DOHH2 (cell line): ENCODE measurements around the gene CCR6.

Source experiments
- H3F3A ChIP-seq: fragments of 200-600 bp; sonication (generic), shearing (Covaris generic); 2 replicates; pipeline ENCODE4 v1.6.0; 2016; ENCODE audit warnings: antibody characterized with exemption, mild to moderate bottlenecking; ENCODE audit not compliant: control insufficient read depth, insufficient read depth
- H3K27ac ChIP-seq: fragments of 200-600 bp; sonication (generic); 2 replicates; pipeline ENCODE4 v1.5.1; 2014; ENCODE audit warnings: low read depth, mild to moderate bottlenecking, low read length, moderate library complexity
- H3K27me3 ChIP-seq: fragments of 200-600 bp; sonication (generic); 2 replicates; pipeline ENCODE4 v1.6.1; 2014; ENCODE audit warnings: mild to moderate bottlenecking, low read length, mixed read lengths; ENCODE audit not compliant: control insufficient read depth
- H3K36me3 ChIP-seq: fragments of 200-600 bp; sonication (generic); 2 replicates; pipeline ENCODE4 v1.6.1; 2014; ENCODE audit warnings: mild to moderate bottlenecking, low read length, moderate library complexity, mixed read lengths; ENCODE audit not compliant: control insufficient read depth
- H3K4me1 ChIP-seq: fragments of 200-600 bp; sonication (generic); 2 replicates; pipeline ENCODE4 v1.6.1; 2014; ENCODE audit warnings: mild to moderate bottlenecking, low read length, mixed read lengths; ENCODE audit not compliant: control insufficient read depth
- H3K4me2 ChIP-seq: fragments of 200-600 bp; sonication (generic); 2 replicates; pipeline ENCODE4 v1.6.0; 2014; ENCODE audit warnings: mild to moderate bottlenecking, low read length, moderate library complexity
- H3K4me3 ChIP-seq: fragments of 200-600 bp; sonication (generic); 2 replicates; pipeline ENCODE4 v1.5.1; 2014; ENCODE audit warnings: mild to moderate bottlenecking, low read length, mixed read lengths
- H3K79me2 ChIP-seq: fragments of 200-600 bp; sonication (generic); 2 replicates; pipeline ENCODE4 v1.6.1; 2014; ENCODE audit warnings: mild to moderate bottlenecking, low read length, mixed read lengths; ENCODE audit not compliant: control insufficient read depth
- H3K9me2 ChIP-seq: fragments of 200-600 bp; sonication (generic); replicated peaks from 2 replicates; pipeline ENCODE4 v1.6.1; 2014; ENCODE audit warnings: mild to moderate bottlenecking, low read length, mixed read lengths; ENCODE audit not compliant: control insufficient read depth
- H3K9me3 ChIP-seq: fragments of 200-600 bp; sonication (generic); 2 replicates; pipeline ENCODE4 v1.6.1; 2014; ENCODE audit warnings: antibody characterized with exemption, low read length, mixed read lengths; ENCODE audit not compliant: control insufficient read depth, insufficient read depth
- H4K20me1 ChIP-seq: fragments of 200-600 bp; sonication (generic); 2 replicates; pipeline ENCODE4 v1.6.0; 2014; ENCODE audit warnings: low read depth, mild to moderate bottlenecking, antibody characterized with exemption, low read length, moderate library complexity; ENCODE audit not compliant: control insufficient read depth, insufficient read depth
- CTCF ChIP-seq: fragments of 200-600 bp; sonication (generic); IDR thresholded peaks from one replicate; pipeline ENCODE4 v1.5.1; 2014; ENCODE audit warnings: antibody characterized with exemption, mild to moderate bottlenecking, low read depth, low read length; ENCODE audit not compliant: poor library complexity, severe bottlenecking
- EZH2phosphoT487 ChIP-seq: fragments of 200-600 bp; sonication (generic); IDR thresholded peaks from 2 replicates; pipeline ENCODE4 v1.6.1; 2017; ENCODE audit warnings: borderline replicate concordance, mild to moderate bottlenecking, antibody characterized with exemption, low read length, moderate library complexity, mixed read lengths

The CCR6 gene

DNA sequence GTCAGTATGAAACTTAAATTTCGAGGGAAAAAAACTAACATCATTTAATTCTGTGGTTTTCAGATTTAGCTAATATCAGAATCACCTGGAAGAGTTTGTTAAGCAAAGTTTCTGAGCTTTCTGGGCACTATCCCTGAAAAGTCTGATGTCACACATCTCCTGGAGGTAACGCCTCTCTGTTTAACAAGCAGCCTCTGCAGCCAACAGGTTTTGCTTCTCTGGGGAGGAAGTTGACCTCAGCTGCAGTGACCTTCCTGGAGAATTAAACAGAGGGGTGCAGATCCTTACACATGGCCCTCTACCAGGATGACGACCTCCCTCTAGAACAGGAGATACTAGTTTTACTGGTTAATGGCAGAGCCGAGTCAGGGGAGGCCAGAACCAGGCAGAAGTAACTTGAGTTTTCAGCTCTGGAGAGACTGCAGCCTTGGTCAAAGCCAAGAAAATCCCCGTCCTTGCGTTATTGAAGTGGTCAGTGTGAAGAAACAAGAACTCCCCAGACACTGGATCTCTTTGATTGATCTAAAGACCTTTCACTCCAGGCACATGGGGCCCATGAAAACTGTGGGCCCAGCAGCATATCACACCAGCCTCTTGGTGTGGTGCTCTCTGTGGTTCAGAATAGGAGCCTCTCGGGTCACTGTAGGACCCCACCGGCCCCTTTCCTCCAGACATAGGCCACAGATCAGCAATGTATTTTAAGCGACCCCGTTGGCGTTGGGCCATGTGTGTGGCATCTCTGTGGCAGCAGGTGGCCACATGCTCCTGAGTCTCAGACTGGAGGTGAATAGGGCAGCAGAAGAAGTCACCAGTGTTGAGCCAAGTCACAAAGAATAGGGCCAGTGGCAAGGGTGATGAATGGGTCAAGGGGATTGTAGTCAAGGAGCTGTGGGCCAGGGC, 33.4 kb upstream of the CCR6 start:
- Histone ChIP-seq H3K4me3 (peak overlapping the region; percentile 66), H3K4me1 (peaks cover 67% of the 10 kb centered on the region), H4K20me1 (no peaks in the 10 kb centered on the region), H3K9me2 (no peaks in the 10 kb centered on the region), H3K9me3 (peaks cover 6% of the 10 kb centered on the region; the same call in 1 of the 2 replicates), H3K36me3 (no peaks in the 10 kb centered on the region), H3K79me2 (no peaks in the 10 kb centered on the region), H3K27me3 (no peaks in the 10 kb centered on the region), H3K4me2 (peak overlapping the region; percentile 86), H3F3A (peaks cover 47% of the 10 kb centered on the region), H3K27ac (peak overlapping the region; percentile 70)
- TF ChIP-seq CTCF (no peak), EZH2phosphoT487 (no peak)

GRCh38 chr6:167090171-167090570, 32.7 kb upstream of the CCR6 start:
- H3F3A ChIP-seq = peaks cover 54% of the 10 kb centered on the region

GRCh38 chr6:167091026-167091804, 31.7 kb upstream of the CCR6 start:
- H3K36me3 ChIP-seq = no peaks in the 10 kb centered on the region
- H3K79me2 ChIP-seq = no peaks in the 10 kb centered on the region
- H3K27ac ChIP-seq = peak overlapping the region; percentile 70
- H3K9me3 ChIP-seq = peaks cover 6% of the 10 kb centered on the region; the same call in 1 of the 2 replicates
- H3K9me2 ChIP-seq = no peaks in the 10 kb centered on the region
- no peaks in the 10 kb centered on the region for H3K27me3 ChIP-seq
- TF ChIP-seq CTCF (no peak), EZH2phosphoT487 (no peak)
- H4K20me1 ChIP-seq = no peaks in the 10 kb centered on the region
- peaks cover 60% of the 10 kb centered on the region for H3F3A ChIP-seq
- H3K4me1 ChIP-seq = peaks cover 84% of the 10 kb centered on the region
- peak overlapping the region; percentile 86 for H3K4me2 ChIP-seq
- H3K4me3 ChIP-seq = peak overlapping the region; percentile 66

More at GRCh38 chr6:167090171-167090570, 32.7 kb upstream of the CCR6 start:
- Histone ChIP-seq H3K79me2 (no peaks in the 10 kb centered on the region), H3K4me3 (peak overlapping the region; percentile 66), H3K36me3 (no peaks in the 10 kb centered on the region), H3K9me3 (peaks cover 6% of the 10 kb centered on the region; the same call in 1 of the 2 replicates), H3K4me2 (peak overlapping the region; percentile 86), H3K27me3 (no peaks in the 10 kb centered on the region), H3K9me2 (no peaks in the 10 kb centered on the region), H4K20me1 (no peaks in the 10 kb centered on the region), H3K4me1 (peaks cover 74% of the 10 kb centered on the region), H3K27ac (peak overlapping the region; percentile 70)
- TF ChIP-seq CTCF (peak; percentile 17), EZH2phosphoT487 (no peak)
